HUDEP-2 (cell line): ENCODE data around the gene KRTAP4-3.
"Not testable (repeated sequence)": the region's sequence is repeated elsewhere in the genome, so short reads cannot be mapped to it uniquely, and the experiment has no call there.

Experiments used
- DNase-seq, 76 experiments: peaks; one replicate each; lab custom pipeline; 2025; ENCODE audit not compliant: unreplicated experiment in 76 of 76; lab: John Stamatoyannopoulos, UW

KRTAP4-3 gene

DNA sequence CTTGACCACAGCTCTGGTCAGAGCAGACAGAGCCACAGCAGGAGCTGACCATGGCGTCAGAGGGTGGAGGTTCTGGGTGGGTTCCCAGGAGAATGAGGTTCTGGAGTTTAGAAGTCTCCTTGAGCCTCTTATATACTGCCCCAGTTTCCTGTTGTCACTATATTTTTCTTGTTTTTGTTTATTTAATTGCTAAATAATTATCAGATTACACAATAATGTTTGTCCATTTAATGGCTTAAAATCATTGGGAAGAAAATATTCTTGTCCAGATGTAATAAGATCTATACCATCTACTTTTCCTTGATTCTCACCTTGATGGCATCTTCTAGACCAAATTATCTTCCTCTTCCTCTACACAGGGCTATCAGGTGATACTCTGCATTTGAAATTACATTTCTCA lies at the start of gene KRTAP4-3:
Gene KRTAP4-3 (minus strand): TSS at position 101 of the 400 bp plus-strand sequence. CDS start 49 bp downstream, at position 52.
- no peak for DNase-seq

DNA sequence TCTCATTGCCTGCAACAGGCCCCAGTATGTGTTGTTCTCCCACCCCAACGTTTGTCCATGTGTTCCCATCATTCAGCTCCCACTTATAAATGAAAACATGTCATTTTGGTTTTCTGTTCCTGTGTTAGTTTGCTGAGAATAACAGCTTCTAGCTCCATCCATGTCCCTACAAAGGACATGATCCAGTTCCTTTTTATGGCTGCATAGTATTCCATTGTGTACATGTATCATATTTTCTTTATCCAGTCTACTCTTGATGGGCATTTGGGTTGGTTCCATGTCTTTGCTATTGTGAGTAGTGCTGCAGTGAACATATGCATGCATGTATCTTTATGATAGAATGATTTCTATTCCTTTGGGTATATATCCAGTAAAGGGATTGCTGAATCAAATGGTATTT lies 47.7 kb upstream of the KRTAP4-3 start:
- no peak for DNase-seq

GRCh38 chr17:41212524-41213169 lies 44.6 kb upstream of the KRTAP4-3 start:
- DNase-seq, result no peak

DNA sequence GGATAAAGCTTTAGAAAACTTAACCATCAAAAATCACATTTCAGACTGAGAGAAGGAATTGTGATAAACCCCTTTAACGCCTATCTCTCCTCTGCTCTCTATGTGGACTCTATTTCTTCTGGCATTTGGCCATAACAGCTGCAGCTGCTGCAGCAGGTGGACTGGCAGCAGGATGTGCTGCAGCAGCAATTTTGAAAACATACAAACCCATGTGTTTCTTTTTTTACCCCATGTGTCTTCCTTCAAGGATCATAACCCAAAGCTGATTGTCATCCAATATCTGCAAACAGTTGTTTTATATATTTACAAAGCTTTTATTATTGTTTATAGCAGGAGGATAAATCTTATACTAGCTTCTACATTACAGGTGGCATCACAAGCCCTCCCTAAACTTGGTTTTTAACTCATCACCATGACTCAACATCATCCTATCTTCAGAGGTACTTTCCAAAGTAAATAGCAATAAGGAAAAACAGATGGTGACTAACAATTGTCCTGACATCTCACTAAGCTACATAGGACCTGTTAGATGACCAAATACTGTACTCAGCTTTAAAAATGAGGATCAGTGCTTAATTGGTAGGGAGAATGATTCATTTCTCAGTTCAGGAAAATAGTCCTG lies 43.9 kb upstream of the KRTAP4-3 start:
- DNase-seq, result no peak

DNA sequence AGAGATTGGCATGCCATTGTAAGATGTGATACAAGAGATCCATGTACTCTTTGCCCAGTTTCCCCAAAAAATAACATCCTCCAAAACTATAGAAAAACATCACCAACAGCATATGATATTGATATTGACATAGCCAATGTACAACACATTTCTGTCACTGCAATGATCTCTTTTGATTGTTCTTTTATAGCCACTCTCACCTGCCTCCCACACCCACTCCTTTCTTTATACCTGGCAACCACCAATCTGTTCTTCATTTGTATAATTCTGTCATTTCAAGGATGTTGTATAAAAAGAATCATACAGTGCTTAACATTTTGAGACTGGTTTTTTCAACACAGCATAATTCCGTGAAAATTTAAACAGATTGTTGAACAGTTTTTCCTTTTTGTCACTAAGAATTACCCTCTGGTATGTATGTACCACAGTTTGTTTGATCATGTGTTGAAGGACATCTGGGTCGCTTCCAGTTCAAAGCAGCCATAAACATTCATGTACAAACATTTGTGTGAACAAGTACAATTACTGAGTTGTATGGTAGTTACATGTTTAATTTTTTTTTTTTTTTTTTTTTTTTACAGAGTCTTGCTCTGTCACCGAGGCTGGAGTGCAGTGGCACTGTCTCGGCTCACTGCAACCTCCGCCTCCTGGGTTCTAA lies 31.5 kb upstream of the KRTAP4-3 start:
- DNase-seq, result no peak

DNA sequence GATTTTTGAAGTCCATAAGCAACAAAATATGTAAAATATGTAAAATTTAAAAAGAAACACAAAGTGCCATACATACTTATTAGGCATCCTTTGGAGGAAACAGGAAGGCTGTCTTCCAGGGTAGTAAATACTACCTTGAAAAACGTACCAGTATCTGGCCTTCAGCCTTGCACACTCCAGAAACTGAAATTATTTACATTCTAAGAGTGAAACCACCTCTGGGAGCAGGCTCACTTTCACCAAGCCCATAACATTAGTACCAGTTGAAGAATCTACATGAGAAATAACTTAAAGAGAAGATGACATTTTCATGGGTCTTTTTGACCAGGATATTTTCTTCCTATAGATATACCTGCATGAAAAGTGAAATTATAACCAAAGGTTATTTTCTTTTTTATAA lies 28.0 kb upstream of the KRTAP4-3 start:
- no peak for DNase-seq

- no peak for DNase-seq
Observed at GRCh38 chr17:41190328-41190727, 22.3 kb upstream of the KRTAP4-3 start.

DNA sequence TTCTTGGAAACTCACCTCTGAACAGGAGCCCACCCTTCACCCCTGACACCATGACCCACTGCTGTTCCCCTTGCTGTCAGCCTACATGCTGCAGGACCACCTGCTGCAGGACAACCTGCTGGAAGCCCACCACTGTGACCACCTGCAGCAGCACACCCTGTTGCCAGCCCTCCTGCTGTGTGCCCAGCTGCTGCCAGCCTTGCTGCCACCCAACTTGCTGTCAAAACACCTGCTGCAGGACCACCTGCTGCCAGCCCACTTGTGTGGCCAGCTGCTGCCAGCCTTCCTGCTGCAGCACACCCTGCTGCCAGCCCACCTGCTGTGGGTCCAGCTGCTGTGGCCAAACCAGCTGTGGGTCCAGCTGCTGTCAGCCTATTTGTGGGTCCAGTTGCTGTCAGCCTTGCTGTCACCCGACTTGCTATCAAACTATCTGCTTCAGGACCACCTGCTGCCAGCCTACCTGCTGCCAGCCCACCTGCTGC lies 21.9 kb upstream of the KRTAP4-3 start, which contains the start of gene KRTAP9-1:
Gene KRTAP9-1 (plus strand): TSS at position 51 of the 482 bp plus-strand sequence. CDS start 0 bp downstream, at position 51.
- not testable (repeated sequence) for DNase-seq

GRCh38 chr17:41186872-41187271 lies 18.9 kb upstream of the KRTAP4-3 start:
- no peak for DNase-seq

DNA sequence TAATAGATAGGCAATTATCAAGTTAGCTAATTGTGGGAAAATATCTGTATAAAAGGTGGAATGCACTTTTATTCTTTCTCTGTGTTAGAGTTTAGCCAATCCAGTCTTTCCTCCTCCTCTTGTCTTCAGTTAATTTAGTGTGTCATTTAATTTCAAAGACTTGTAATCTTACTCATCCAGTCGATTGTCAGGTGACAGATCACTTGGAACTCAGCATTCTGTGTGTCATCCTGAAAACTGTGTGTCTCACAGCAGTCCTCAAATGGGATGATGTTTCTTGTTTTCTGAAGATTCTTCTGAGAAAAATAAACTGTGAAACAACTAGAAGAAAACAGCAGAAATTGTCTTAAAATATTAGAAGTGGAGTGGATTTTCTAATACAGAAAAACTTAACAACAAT lies 17.0 kb upstream of the KRTAP4-3 start:
- DNase-seq, result no peak

GRCh38 chr17:41184480-41184961 lies 16.5 kb upstream of the KRTAP4-3 start, which contains the start of gene KRTAP4-1:
KRTAP4-1 (minus strand) TSS chr17:41184911; CDS start chr17:41184854, 57 bp downstream.
- no peak for DNase-seq

- no peak for DNase-seq
Observed at GRCh38 chr17:41178843-41179616, 11.0 kb upstream of the KRTAP4-3 start.

- no peak for DNase-seq
Observed at GRCh38 chr17:41178341-41178740, 10.3 kb upstream of the KRTAP4-3 start.

- DNase-seq, result no peak
Observed at GRCh38 chr17:41177727-41178271, 9.8 kb upstream of the KRTAP4-3 start, which contains the start of gene KRTAP4-2. KRTAP4-2 (minus strand) TSS chr17:41178221; CDS start chr17:41178164, 57 bp downstream.

GRCh38 chr17:41176744-41177387 lies 8.8 kb upstream of the KRTAP4-3 start:
- DNase-seq, result no peak

GRCh38 chr17:41171886-41172285 lies 3.9 kb upstream of the KRTAP4-3 start:
- DNase-seq, result no peak

DNA sequence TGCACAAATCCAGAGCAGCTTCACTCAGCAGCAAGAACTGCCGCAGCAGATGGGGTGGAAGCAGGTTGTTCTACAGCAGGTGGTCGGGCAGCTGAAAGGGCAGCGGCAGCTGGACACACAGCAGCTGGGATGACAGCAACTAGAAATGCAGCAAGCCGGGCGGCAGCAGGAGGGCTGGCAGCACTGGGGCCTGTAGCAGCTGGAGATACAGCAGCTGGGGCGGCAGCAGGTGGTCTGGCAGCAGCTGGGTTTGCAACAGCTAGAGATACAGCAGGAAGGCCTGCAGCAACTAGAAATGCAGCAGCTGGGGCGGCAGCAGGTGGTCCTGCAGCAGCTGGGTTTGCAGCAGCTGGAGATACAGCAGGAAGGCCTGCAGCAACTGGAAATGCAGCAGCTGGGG lies 460 bp downstream of the KRTAP4-3 start:
- no peak for DNase-seq

DNA sequence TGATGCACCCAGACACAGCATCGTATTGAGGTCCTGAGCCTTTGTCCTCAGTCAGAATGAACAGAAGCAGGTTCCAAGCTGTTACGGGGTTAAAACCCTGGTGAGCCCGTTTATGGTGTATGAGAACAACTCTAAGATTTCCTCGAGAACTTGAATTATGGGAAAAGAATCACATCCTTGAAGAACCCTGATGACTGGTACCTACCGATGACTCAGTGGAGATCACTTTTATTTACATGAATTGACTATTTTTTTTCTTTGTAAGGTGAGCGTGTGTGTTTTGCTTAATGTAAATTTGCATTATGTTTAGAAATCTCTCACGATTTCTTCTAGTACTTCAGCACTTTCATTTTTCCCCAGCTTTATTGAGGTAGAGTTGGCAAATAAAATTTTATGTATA lies 4.2 kb downstream of the KRTAP4-3 start:
- DNase-seq, result no peak

DNA sequence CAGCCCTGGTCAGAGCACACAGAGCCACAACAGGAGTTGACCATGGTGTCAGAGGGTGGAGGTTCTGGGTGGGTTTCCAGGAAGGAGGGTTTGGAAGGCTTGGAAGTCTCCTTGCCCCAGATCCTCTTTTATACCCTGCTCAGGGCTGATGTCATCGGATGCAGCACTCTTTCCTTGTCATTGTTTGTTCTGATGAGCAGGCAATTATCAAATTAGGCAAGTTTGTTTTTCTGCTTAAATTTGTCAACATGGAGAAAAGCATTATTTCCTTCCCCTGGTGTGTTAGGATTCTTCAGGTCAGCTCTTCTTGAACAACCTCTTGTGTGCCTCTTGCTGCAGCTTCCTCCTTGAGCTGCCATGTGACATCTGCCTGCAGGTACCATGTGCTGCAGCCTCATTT lies 7.4 kb downstream of the KRTAP4-3 start, which contains the start of gene KRTAP4-4:
Gene KRTAP4-4 (minus strand): TSS at position 101 of the 400 bp plus-strand sequence. CDS start 57 bp downstream, at position 44.
- no peak for DNase-seq

- not testable (repeated sequence) for DNase-seq
Observed at GRCh38 chr17:41160190-41160589, 7.8 kb downstream of the KRTAP4-3 start.
